Neural progenitor cell (in vitro differentiated cells): ENCODE data around the gene KAT14. TPM values are rescaled to one million over a fixed set of nuclear protein-coding genes. Genes with fewer than 3 reads are reported as not detected.

ENCODE experiments used
- DNase-seq: peaks from one replicate; pipeline ENCODE4 v3.0.0-alpha.2; 2016; ENCODE audit warnings: low spot score
- H2AFZ ChIP-seq: fragments of 200-600 bp; sonication (generic); replicated peaks from 2 replicates; pipeline ENCODE4 v1.6.1; 2016; ENCODE audit warnings: antibody characterized with exemption
- H3F3A ChIP-seq: fragments of 200-600 bp; sonication (generic); 2 replicates; pipeline ENCODE4 v1.6.1; 2016; ENCODE audit warnings: antibody characterized with exemption, low read depth
- H3K27ac ChIP-seq: fragments of 200-600 bp; sonication (generic); 2 replicates; pipeline ENCODE4 v1.5.1; 2016; ENCODE audit warnings: mild to moderate bottlenecking
- H3K27me3 ChIP-seq: fragments of 200-600 bp; sonication (generic); 2 replicates; pipeline ENCODE4 v1.6.1; 2016; ENCODE audit warnings: mild to moderate bottlenecking, moderate library complexity
- H3K36me3 ChIP-seq: fragments of 200-600 bp; sonication (generic); 2 replicates; pipeline ENCODE4 v1.5.1; 2016
- H3K4me1 ChIP-seq: fragments of 200-600 bp; sonication (generic); 2 replicates; pipeline ENCODE4 v1.6.1; 2016; ENCODE audit warnings: mixed run types
- H3K4me2 ChIP-seq: fragments of 200-600 bp; sonication (generic); 2 replicates; pipeline ENCODE4 v1.6.1; 2016
- H3K4me3 ChIP-seq: fragments of 200-600 bp; sonication (generic); 2 replicates; pipeline ENCODE4 v1.5.1; 2016
- H3K79me2 ChIP-seq: fragments of 200-600 bp; sonication (generic); 2 replicates; pipeline ENCODE4 v1.6.1; 2016; ENCODE audit warnings: low read depth
- H3K9ac ChIP-seq: fragments of 200-600 bp; sonication (generic); 2 replicates; pipeline ENCODE4 v1.6.1; 2016
- H3K9me3 ChIP-seq: fragments of 200-600 bp; sonication (generic); 2 replicates; pipeline ENCODE4 v1.5.1; 2016; ENCODE audit warnings: low read depth
- H4K20me1 ChIP-seq: fragments of 200-600 bp; sonication (generic); 2 replicates; pipeline ENCODE4 v1.6.1; 2016; ENCODE audit warnings: low read depth
- H3K27ac Mint-ChIP-seq: 3 replicates; pipeline ENCODE4 v1.8.0; 2021; ENCODE audit warnings: mixed read lengths
- H3K27me3 Mint-ChIP-seq: 2 replicates; pipeline ENCODE4 v1.8.0; 2022; ENCODE audit warnings: low read depth, mild to moderate bottlenecking, inconsistent platforms, moderate library complexity, mixed read lengths; ENCODE audit not compliant: insufficient read depth
- H3K36me3 Mint-ChIP-seq: 3 replicates; pipeline ENCODE4 v1.8.0; 2021; ENCODE audit warnings: mixed read lengths
- H3K4me1 Mint-ChIP-seq: 3 replicates; pipeline ENCODE4 v1.8.0; 2021; ENCODE audit warnings: mixed read lengths
- H3K4me3 Mint-ChIP-seq: 3 replicates; pipeline ENCODE4 v1.8.0; 2021; ENCODE audit warnings: mild to moderate bottlenecking, moderate library complexity, mixed read lengths
- H3K9me3 Mint-ChIP-seq: 3 replicates; pipeline ENCODE4 v1.8.0; 2020; ENCODE audit warnings: mixed read lengths
- EZH2 ChIP-seq: fragments of 200-600 bp; sonication (generic); IDR thresholded peaks from 2 replicates; pipeline ENCODE4 v1.6.1; 2017; ENCODE audit warnings: antibody characterized with exemption, mild to moderate bottlenecking, moderate library complexity
- EZH2phosphoT487 ChIP-seq: fragments of 200-600 bp; sonication (generic); IDR thresholded peaks from 2 replicates; pipeline ENCODE4 v1.6.1; 2017; ENCODE audit warnings: antibody characterized with exemption
- total RNA-seq: library from RNA; depleted of rRNA; stranded (reverse); fragments of >200 nt; gene quantifications from 2 replicates; pipeline ENCODE4 v1.2.3, GENCODE V29; 2015; ENCODE audit warnings: low replicate concordance
- TF ChIP-seq, protein P1 (sequence below): fragments of 200-600 bp; sonication (generic); IDR thresholded peaks from 2 replicates; pipeline ENCODE4 v1.5.1; 2017; ENCODE audit warnings: antibody characterized with exemption, mild to moderate bottlenecking

Gene KAT14
- total RNA-seq, 1 donor from 2014 or later = 28.5 TPM

- H3K27me3 ChIP-seq = no peaks in the 10 kb centered on the region
- no peak overlapping the region for H3K4me3 ChIP-seq
- H3K36me3 ChIP-seq = no peaks in the 10 kb centered on the region
- Mint-ChIP-seq H3K9me3 (no peaks in the 10 kb centered on the region), H3K4me3 (no peak overlapping the region), H3K27me3 (peaks cover 9% of the 10 kb centered on the region), H3K36me3 (no peaks in the 10 kb centered on the region), H3K4me1 (no peaks in the 10 kb centered on the region), H3K27ac (no peak overlapping the region)
- H3K9ac ChIP-seq = no peak overlapping the region
- no peaks in the 10 kb centered on the region for H3K9me3 ChIP-seq
- no peaks in the 10 kb centered on the region for H3F3A ChIP-seq
- H3K4me2 ChIP-seq = no peak overlapping the region
- no peaks in the 10 kb centered on the region for H3K4me1 ChIP-seq
- DNase-seq = no peak
- H4K20me1 ChIP-seq = no peaks in the 10 kb centered on the region
- no peak overlapping the region for H3K27ac ChIP-seq
- H2AFZ ChIP-seq = no peak overlapping the region
- TF ChIP-seq, protein P1, sequence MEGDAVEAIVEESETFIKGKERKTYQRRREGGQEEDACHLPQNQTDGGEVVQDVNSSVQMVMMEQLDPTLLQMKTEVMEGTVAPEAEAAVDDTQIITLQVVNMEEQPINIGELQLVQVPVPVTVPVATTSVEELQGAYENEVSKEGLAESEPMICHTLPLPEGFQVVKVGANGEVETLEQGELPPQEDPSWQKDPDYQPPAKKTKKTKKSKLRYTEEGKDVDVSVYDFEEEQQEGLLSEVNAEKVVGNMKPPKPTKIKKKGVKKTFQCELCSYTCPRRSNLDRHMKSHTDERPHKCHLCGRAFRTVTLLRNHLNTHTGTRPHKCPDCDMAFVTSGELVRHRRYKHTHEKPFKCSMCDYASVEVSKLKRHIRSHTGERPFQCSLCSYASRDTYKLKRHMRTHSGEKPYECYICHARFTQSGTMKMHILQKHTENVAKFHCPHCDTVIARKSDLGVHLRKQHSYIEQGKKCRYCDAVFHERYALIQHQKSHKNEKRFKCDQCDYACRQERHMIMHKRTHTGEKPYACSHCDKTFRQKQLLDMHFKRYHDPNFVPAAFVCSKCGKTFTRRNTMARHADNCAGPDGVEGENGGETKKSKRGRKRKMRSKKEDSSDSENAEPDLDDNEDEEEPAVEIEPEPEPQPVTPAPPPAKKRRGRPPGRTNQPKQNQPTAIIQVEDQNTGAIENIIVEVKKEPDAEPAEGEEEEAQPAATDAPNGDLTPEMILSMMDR = no peak
- no peak for TF ChIP-seq EZH2phosphoT487
- TF ChIP-seq EZH2 = no peak
- no peaks in the 10 kb centered on the region for H3K79me2 ChIP-seq
Measured at GRCh38 chr20:18090477-18090876, 47.2 kb upstream of the KAT14 start.

GRCh38 chr20:18091623-18092022, 46.0 kb upstream of the KAT14 start:
- no peaks in the 10 kb centered on the region for H3K4me1 ChIP-seq
- peaks cover 9% of the 10 kb centered on the region for H3K27me3 Mint-ChIP-seq
- peak overlapping the region; percentile 28 for H3K4me3 Mint-ChIP-seq
- H3K27ac Mint-ChIP-seq = no peak overlapping the region
- TF ChIP-seq, protein P1 = no peak
- TF ChIP-seq EZH2phosphoT487 (no peak), EZH2 (no peak)
- no peak overlapping the region for H2AFZ ChIP-seq
- H3K4me2 ChIP-seq = no peak overlapping the region
- H3K27ac ChIP-seq = no peak overlapping the region
- H4K20me1 ChIP-seq = no peaks in the 10 kb centered on the region
- H3K36me3 ChIP-seq = no peaks in the 10 kb centered on the region
- H3K79me2 ChIP-seq = no peaks in the 10 kb centered on the region
- no peaks in the 10 kb centered on the region for H3F3A ChIP-seq
- no peaks in the 10 kb centered on the region for H3K4me1 Mint-ChIP-seq
- H3K36me3 Mint-ChIP-seq = no peaks in the 10 kb centered on the region
- DNase-seq = no peak
- no peak overlapping the region for H3K4me3 ChIP-seq
- H3K9ac ChIP-seq = no peak overlapping the region
- no peaks in the 10 kb centered on the region for H3K27me3 ChIP-seq
- H3K9me3 ChIP-seq = no peaks in the 10 kb centered on the region
- H3K9me3 Mint-ChIP-seq = no peaks in the 10 kb centered on the region

- Mint-ChIP-seq H3K27me3 (peaks cover 9% of the 10 kb centered on the region), H3K4me3 (no peak overlapping the region), H3K27ac (no peak overlapping the region), H3K4me1 (no peaks in the 10 kb centered on the region), H3K36me3 (no peaks in the 10 kb centered on the region), H3K9me3 (no peaks in the 10 kb centered on the region)
- Histone ChIP-seq H4K20me1 (no peaks in the 10 kb centered on the region), H3K36me3 (no peaks in the 10 kb centered on the region), H3K4me3 (no peak overlapping the region), H3K9me3 (no peaks in the 10 kb centered on the region), H3K27me3 (no peaks in the 10 kb centered on the region), H3K4me2 (no peak overlapping the region), H3K9ac (no peak overlapping the region), H3K79me2 (no peaks in the 10 kb centered on the region), H2AFZ (peak overlapping the region; percentile 17), H3K4me1 (no peaks in the 10 kb centered on the region), H3F3A (no peaks in the 10 kb centered on the region), H3K27ac (no peak overlapping the region)
- no peak for TF ChIP-seq EZH2
- TF ChIP-seq, protein P1 = no peak
- no peak for TF ChIP-seq EZH2phosphoT487
- DNase-seq = no peak
Measured at GRCh38 chr20:18092890-18093289, 44.8 kb upstream of the KAT14 start.

GRCh38 chr20:18093388-18093787, 44.3 kb upstream of the KAT14 start:
- no peak overlapping the region for H3K9ac ChIP-seq
- H3K27ac ChIP-seq = no peak overlapping the region
- no peaks in the 10 kb centered on the region for H3K9me3 ChIP-seq
- no peaks in the 10 kb centered on the region for H4K20me1 ChIP-seq
- no peaks in the 10 kb centered on the region for H3F3A ChIP-seq
- H3K4me3 ChIP-seq = no peak overlapping the region
- Mint-ChIP-seq H3K4me1 (no peaks in the 10 kb centered on the region), H3K27ac (no peak overlapping the region), H3K27me3 (peaks cover 9% of the 10 kb centered on the region), H3K4me3 (no peak overlapping the region), H3K9me3 (no peaks in the 10 kb centered on the region), H3K36me3 (no peaks in the 10 kb centered on the region)
- H3K4me1 ChIP-seq = no peaks in the 10 kb centered on the region
- TF ChIP-seq EZH2 = no peak
- TF ChIP-seq, protein P1 = no peak
- no peak for TF ChIP-seq EZH2phosphoT487
- no peak overlapping the region for H3K4me2 ChIP-seq
- no peaks in the 10 kb centered on the region for H3K79me2 ChIP-seq
- no peaks in the 10 kb centered on the region for H3K27me3 ChIP-seq
- H3K36me3 ChIP-seq = no peaks in the 10 kb centered on the region
- no peak for DNase-seq
- no peak overlapping the region for H2AFZ ChIP-seq
